SU-DHL-6 (cell line): Measurements from ENCODE around the gene CD151.

Experiments
- H2AFZ ChIP-seq: fragments of 200-600 bp; sonication (generic); 2 replicates; pipeline ENCODE4 v1.6.1; 2014; ENCODE audit warnings: low read depth, mild to moderate bottlenecking, moderate library complexity, mixed read lengths, antibody characterized with exemption, low read length; ENCODE audit not compliant: severe bottlenecking
- H3F3A ChIP-seq: fragments of 200-600 bp; shearing (Covaris generic); 2 replicates; pipeline ENCODE4 v1.6.0; 2016; ENCODE audit warnings: antibody characterized with exemption, mild to moderate bottlenecking; ENCODE audit not compliant: insufficient read depth
- H3K27ac ChIP-seq: fragments of 200-600 bp; sonication (generic); 2 replicates; pipeline ENCODE4 v1.5.1; 2016; ENCODE audit warnings: low read depth, mild to moderate bottlenecking, low read length, moderate library complexity, mixed read lengths
- H3K27me3 ChIP-seq: fragments of 200-600 bp; sonication (generic), shearing (Covaris generic); 2 replicates; pipeline ENCODE4 v1.6.0; 2014; ENCODE audit warnings: mild to moderate bottlenecking, low read length
- H3K36me3 ChIP-seq: fragments of 200-600 bp; sonication (generic); 2 replicates; pipeline ENCODE4 v1.6.1; 2014; ENCODE audit warnings: mild to moderate bottlenecking, low read length, mixed read lengths
- H3K4me2 ChIP-seq: fragments of 300-600, 200-600 bp; shearing (Covaris generic), sonication (generic); 2 replicates; pipeline ENCODE4 v1.6.0; 2014; ENCODE audit warnings: low read length, low read depth, mild to moderate bottlenecking; ENCODE audit not compliant: poor library complexity, severe bottlenecking
- H3K4me3 ChIP-seq: fragments of 200-600 bp; sonication (generic); 2 replicates; pipeline ENCODE4 v1.5.1; 2014; ENCODE audit warnings: antibody characterized with exemption, low read length, mild to moderate bottlenecking, mixed read lengths; ENCODE audit not compliant: insufficient read depth, poor library complexity, severe bottlenecking
- H3K79me2 ChIP-seq: fragments of 200-600 bp; sonication (generic); 2 replicates; pipeline ENCODE4 v1.6.1; 2014; ENCODE audit warnings: mild to moderate bottlenecking, low read length, moderate library complexity; ENCODE audit not compliant: insufficient read depth
- H3K9ac ChIP-seq: fragments of 200-600 bp; sonication (generic); 2 replicates; pipeline ENCODE4 v1.7.0; 2014; ENCODE audit warnings: mild to moderate bottlenecking, low read length
- H3K9me2 ChIP-seq: fragments of 200-600 bp; sonication (generic); replicated peaks from 2 replicates; pipeline ENCODE4 v1.6.1; 2014; ENCODE audit warnings: low read length; ENCODE audit not compliant: insufficient read depth
- H3K9me3 ChIP-seq: fragments of 200-600 bp; sonication (generic); 2 replicates; pipeline ENCODE4 v1.6.1; 2014; ENCODE audit warnings: low read length, mixed read lengths; ENCODE audit not compliant: insufficient read depth
- H4K20me1 ChIP-seq: fragments of 200-600 bp; sonication (generic); 2 replicates; pipeline ENCODE4 v1.6.1; 2014; ENCODE audit warnings: low read depth, mild to moderate bottlenecking, antibody characterized with exemption, low read length, moderate library complexity, mixed read lengths
- CTCF ChIP-seq: fragments of 200-600 bp; sonication (generic); IDR thresholded peaks from one replicate; pipeline ENCODE4 v1.5.1; 2017; ENCODE audit warnings: antibody characterized with exemption, mild to moderate bottlenecking, low read length, moderate library complexity; ENCODE audit not compliant: insufficient read depth, poor library complexity, severe bottlenecking
- EZH2phosphoT487 ChIP-seq: fragments of 200-600 bp; sonication (generic), shearing (Covaris generic); conservative IDR thresholded peaks from 2 replicates; pipeline ENCODE4 v1.6.1; 2018; ENCODE audit warnings: mild to moderate bottlenecking, antibody characterized with exemption, low read length, moderate library complexity, mixed read lengths

CD151 gene

GRCh38 chr11:824942-825341 is 7.8 kb upstream of the CD151 start:
- Histone ChIP-seq H3K4me3 (no peak overlapping the region), H3K79me2 (no peaks in the 10 kb centered on the region), H3K36me3 (no peaks in the 10 kb centered on the region), H3K9me3 (no peaks in the 10 kb centered on the region), H2AFZ (no peak overlapping the region), H4K20me1 (no peaks in the 10 kb centered on the region; the same call in 1 of the 2 replicates), H3K9me2 (no peaks in the 10 kb centered on the region), H3K4me2 (no peak overlapping the region), H3K27ac (no peak overlapping the region), H3K27me3 (no peaks in the 10 kb centered on the region), H3F3A (no peaks in the 10 kb centered on the region), H3K9ac (no peak overlapping the region)
- TF ChIP-seq CTCF = no peak
- no peak for TF ChIP-seq EZH2phosphoT487

GRCh38 chr11:825366-826226 is 7.2 kb upstream of the CD151 start:
- no peaks in the 10 kb centered on the region for H3K9me3 ChIP-seq
- H3K79me2 ChIP-seq = no peaks in the 10 kb centered on the region
- H3K36me3 ChIP-seq = no peaks in the 10 kb centered on the region
- H3F3A ChIP-seq = no peaks in the 10 kb centered on the region
- TF ChIP-seq CTCF (no peak), EZH2phosphoT487 (no peak)
- no peak overlapping the region for H2AFZ ChIP-seq
- H3K4me3 ChIP-seq = no peak overlapping the region
- no peaks in the 10 kb centered on the region; the same call in 1 of the 2 replicates for H4K20me1 ChIP-seq
- H3K9ac ChIP-seq = no peak overlapping the region
- H3K27me3 ChIP-seq = no peaks in the 10 kb centered on the region
- H3K9me2 ChIP-seq = no peaks in the 10 kb centered on the region
- H3K27ac ChIP-seq = no peak overlapping the region
- H3K4me2 ChIP-seq = no peak overlapping the region

GRCh38 chr11:826227-826621 is 6.5 kb upstream of the CD151 start:
- no peaks in the 10 kb centered on the region for H4K20me1 ChIP-seq
- no peaks in the 10 kb centered on the region for H3K27me3 ChIP-seq
- no peak overlapping the region for H2AFZ ChIP-seq
- TF ChIP-seq CTCF (no peak), EZH2phosphoT487 (no peak)
- H3K9me3 ChIP-seq = no peaks in the 10 kb centered on the region
- H3F3A ChIP-seq = no peaks in the 10 kb centered on the region
- no peak overlapping the region for H3K27ac ChIP-seq
- H3K9ac ChIP-seq = no peak overlapping the region
- no peaks in the 10 kb centered on the region for H3K36me3 ChIP-seq
- H3K79me2 ChIP-seq = no peaks in the 10 kb centered on the region
- no peaks in the 10 kb centered on the region for H3K9me2 ChIP-seq
- H3K4me3 ChIP-seq = no peak overlapping the region
- peak overlapping the region; percentile 47 for H3K4me2 ChIP-seq
